Measurements from ENCODE around the gene JMJD7.

JMJD7 gene

DNA sequence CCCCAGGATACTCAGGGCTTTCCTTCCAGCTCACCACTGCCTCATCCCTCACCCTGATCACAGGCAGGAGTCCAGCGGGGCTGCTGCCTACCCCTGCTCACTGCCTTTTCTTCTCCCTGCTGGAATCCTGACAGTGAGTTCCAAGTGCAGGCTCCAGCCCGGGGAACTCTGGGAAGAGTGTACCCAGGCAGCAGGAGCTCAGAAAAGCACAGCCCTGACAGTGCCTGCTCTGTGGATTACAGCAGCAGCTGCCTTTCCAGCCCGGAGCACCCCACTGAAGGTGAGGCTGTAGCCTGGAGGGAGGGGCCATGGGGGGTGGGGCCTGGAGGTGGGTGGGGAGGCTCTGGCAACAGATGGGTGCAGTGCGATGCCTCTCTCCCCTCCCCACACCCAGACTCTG is 6.1 kb upstream of the JMJD7 start:
- H4K20me1 ChIP-seq (ENCODE audit: control insufficient read depth, insufficient read depth, low read depth, low read length) = no peaks in the 10 kb centered on the region
- H3K27me3 ChIP-seq (ENCODE audit: control insufficient read depth, low read length) = no peaks in the 10 kb centered on the region
- H3K9me2 ChIP-seq (replicated peaks; ENCODE audit: control insufficient read depth, low read length) = no peaks in the 10 kb centered on the region
- no peaks in the 10 kb centered on the region for H3K36me3 ChIP-seq (ENCODE audit: control insufficient read depth, low read length)
- H3K4me2 ChIP-seq (ENCODE audit: low read length) = no peak overlapping the region
- no peaks in the 10 kb centered on the region for H3K79me2 ChIP-seq (ENCODE audit: control insufficient read depth, low read length)
- H3K9me3 ChIP-seq (ENCODE audit: control insufficient read depth, insufficient read depth, low read length) = no peaks in the 10 kb centered on the region
- no peak overlapping the region for H3K27ac ChIP-seq (ENCODE audit: low read depth, low read length)
- TF ChIP-seq, protein P1, sequence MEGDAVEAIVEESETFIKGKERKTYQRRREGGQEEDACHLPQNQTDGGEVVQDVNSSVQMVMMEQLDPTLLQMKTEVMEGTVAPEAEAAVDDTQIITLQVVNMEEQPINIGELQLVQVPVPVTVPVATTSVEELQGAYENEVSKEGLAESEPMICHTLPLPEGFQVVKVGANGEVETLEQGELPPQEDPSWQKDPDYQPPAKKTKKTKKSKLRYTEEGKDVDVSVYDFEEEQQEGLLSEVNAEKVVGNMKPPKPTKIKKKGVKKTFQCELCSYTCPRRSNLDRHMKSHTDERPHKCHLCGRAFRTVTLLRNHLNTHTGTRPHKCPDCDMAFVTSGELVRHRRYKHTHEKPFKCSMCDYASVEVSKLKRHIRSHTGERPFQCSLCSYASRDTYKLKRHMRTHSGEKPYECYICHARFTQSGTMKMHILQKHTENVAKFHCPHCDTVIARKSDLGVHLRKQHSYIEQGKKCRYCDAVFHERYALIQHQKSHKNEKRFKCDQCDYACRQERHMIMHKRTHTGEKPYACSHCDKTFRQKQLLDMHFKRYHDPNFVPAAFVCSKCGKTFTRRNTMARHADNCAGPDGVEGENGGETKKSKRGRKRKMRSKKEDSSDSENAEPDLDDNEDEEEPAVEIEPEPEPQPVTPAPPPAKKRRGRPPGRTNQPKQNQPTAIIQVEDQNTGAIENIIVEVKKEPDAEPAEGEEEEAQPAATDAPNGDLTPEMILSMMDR (IDR thresholded peaks at IDR 0.05; ENCODE audit: low read depth, low read length, poor library complexity, severe bottlenecking) = no peak
- TF ChIP-seq EZH2phosphoT487 (IDR thresholded peaks at IDR 0.05; ENCODE audit: borderline replicate concordance, low read length) = no peak
- no peaks in the 10 kb centered on the region for H3K4me1 ChIP-seq (ENCODE audit: control insufficient read depth, low read length)
- no peak overlapping the region for H3K4me3 ChIP-seq (ENCODE audit: low read length)
- H3F3A ChIP-seq (ENCODE audit: control insufficient read depth, insufficient read depth) = no peaks in the 10 kb centered on the region

DNA sequence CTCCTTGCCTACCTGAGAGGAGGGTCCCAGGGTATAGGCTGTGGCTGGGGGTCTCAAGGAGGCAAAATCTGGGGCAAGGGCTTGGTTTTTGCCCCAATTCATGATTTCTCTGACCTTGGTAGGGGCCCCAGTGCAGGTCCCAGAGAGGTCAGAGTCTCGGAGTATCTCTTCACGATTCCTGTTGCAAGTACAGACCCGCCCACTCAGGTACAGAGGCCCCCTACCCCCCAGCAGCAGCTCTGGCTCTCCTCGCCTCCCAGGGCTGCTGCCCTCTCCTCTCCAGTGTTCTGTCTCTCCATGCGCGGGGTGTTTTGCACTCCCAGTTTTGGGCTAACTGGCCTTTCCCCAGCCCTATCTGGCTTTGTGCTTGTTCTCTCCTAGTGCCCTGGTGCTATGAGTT is 5.4 kb upstream of the JMJD7 start:
- no peaks in the 10 kb centered on the region for H3K9me2 ChIP-seq (replicated peaks; ENCODE audit: control insufficient read depth, low read length)
- H3K36me3 ChIP-seq (ENCODE audit: control insufficient read depth, low read length) = no peaks in the 10 kb centered on the region
- no peaks in the 10 kb centered on the region for H3K27me3 ChIP-seq (ENCODE audit: control insufficient read depth, low read length)
- no peaks in the 10 kb centered on the region for H3K79me2 ChIP-seq (ENCODE audit: control insufficient read depth, low read length)
- H3K27ac ChIP-seq (ENCODE audit: low read depth, low read length) = no peak overlapping the region
- peaks cover 4% of the 10 kb centered on the region for H3K4me1 ChIP-seq (ENCODE audit: control insufficient read depth, low read length)
- no peak overlapping the region for H3K4me3 ChIP-seq (ENCODE audit: low read length)
- no peaks in the 10 kb centered on the region for H3K9me3 ChIP-seq (ENCODE audit: control insufficient read depth, insufficient read depth, low read length)
- H3F3A ChIP-seq (ENCODE audit: control insufficient read depth, insufficient read depth) = no peaks in the 10 kb centered on the region
- H3K4me2 ChIP-seq (ENCODE audit: low read length) = no peak overlapping the region
- no peak for TF ChIP-seq EZH2phosphoT487 (IDR thresholded peaks at IDR 0.05; ENCODE audit: borderline replicate concordance, low read length)
- TF ChIP-seq, protein P1 (IDR thresholded peaks at IDR 0.05; ENCODE audit: low read depth, low read length, poor library complexity, severe bottlenecking) = no peak
- H4K20me1 ChIP-seq (ENCODE audit: control insufficient read depth, insufficient read depth, low read depth, low read length) = no peaks in the 10 kb centered on the region

DNA sequence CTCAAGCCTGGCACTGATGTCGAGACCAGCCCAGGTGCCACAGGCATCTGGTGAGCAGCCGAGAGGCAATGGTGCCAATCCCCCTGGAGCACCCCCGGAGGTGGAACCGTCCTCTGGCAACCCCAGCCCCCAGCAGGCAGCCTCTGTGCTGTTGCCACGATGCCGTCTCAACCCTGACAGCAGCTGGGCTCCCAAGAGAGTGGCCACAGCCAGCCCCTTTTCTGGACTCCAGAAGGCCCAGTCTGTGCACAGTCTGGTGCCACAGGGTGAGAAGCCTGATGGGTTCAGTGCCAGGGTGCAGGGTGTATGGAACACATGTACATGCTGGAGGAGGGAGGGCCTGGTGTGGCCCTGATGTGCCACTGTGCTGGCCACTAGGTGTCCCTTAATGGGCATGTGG is 4.9 kb upstream of the JMJD7 start:
- H3K9me3 ChIP-seq (ENCODE audit: control insufficient read depth, insufficient read depth, low read length) = no peaks in the 10 kb centered on the region
- no peaks in the 10 kb centered on the region for H3K79me2 ChIP-seq (ENCODE audit: control insufficient read depth, low read length)
- no peak overlapping the region for H3K4me2 ChIP-seq (ENCODE audit: low read length)
- H3K4me1 ChIP-seq (ENCODE audit: control insufficient read depth, low read length) = peaks cover 4% of the 10 kb centered on the region
- no peak overlapping the region for H3K4me3 ChIP-seq (ENCODE audit: low read length)
- TF ChIP-seq, protein P1 (IDR thresholded peaks at IDR 0.05; ENCODE audit: low read depth, low read length, poor library complexity, severe bottlenecking) = no peak
- no peak for TF ChIP-seq EZH2phosphoT487 (IDR thresholded peaks at IDR 0.05; ENCODE audit: borderline replicate concordance, low read length)
- H3K27ac ChIP-seq (ENCODE audit: low read depth, low read length) = no peak overlapping the region
- H3K9me2 ChIP-seq (replicated peaks; ENCODE audit: control insufficient read depth, low read length) = no peaks in the 10 kb centered on the region
- no peaks in the 10 kb centered on the region for H4K20me1 ChIP-seq (ENCODE audit: control insufficient read depth, insufficient read depth, low read depth, low read length)
- H3K36me3 ChIP-seq (ENCODE audit: control insufficient read depth, low read length) = no peaks in the 10 kb centered on the region
- H3F3A ChIP-seq (ENCODE audit: control insufficient read depth, insufficient read depth) = no peaks in the 10 kb centered on the region
- H3K27me3 ChIP-seq (ENCODE audit: control insufficient read depth, low read length) = no peaks in the 10 kb centered on the region

DNA sequence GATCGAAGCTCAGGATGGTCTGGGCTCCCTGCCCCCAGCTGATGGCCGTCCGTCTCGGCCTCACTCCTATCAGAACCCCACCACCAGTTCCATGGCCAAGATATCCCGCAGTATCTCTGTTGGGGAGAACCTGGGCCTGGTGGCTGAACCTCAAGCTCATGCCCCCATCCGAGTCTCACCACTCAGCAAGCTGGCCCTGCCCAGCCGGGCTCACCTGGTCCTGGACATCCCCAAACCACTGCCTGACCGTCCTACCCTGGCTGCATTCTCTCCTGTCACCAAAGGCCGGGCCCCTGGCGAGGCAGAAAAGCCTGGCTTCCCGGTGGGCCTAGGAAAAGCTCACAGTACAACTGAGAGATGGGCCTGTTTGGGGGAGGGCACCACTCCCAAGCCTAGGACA is 4.4 kb upstream of the JMJD7 start:
- H3K4me3 ChIP-seq (ENCODE audit: low read length) = no peak overlapping the region
- no peak overlapping the region for H3K27ac ChIP-seq (ENCODE audit: low read depth, low read length)
- peaks cover 5% of the 10 kb centered on the region for H3K4me1 ChIP-seq (ENCODE audit: control insufficient read depth, low read length)
- H3F3A ChIP-seq (ENCODE audit: control insufficient read depth, insufficient read depth) = no peaks in the 10 kb centered on the region
- H3K9me2 ChIP-seq (replicated peaks; ENCODE audit: control insufficient read depth, low read length) = no peaks in the 10 kb centered on the region
- no peak overlapping the region for H3K4me2 ChIP-seq (ENCODE audit: low read length)
- H3K79me2 ChIP-seq (ENCODE audit: control insufficient read depth, low read length) = no peaks in the 10 kb centered on the region
- TF ChIP-seq, protein P1 (IDR thresholded peaks at IDR 0.05; ENCODE audit: low read depth, low read length, poor library complexity, severe bottlenecking) = no peak
- no peaks in the 10 kb centered on the region for H3K36me3 ChIP-seq (ENCODE audit: control insufficient read depth, low read length)
- H4K20me1 ChIP-seq (ENCODE audit: control insufficient read depth, insufficient read depth, low read depth, low read length) = no peaks in the 10 kb centered on the region
- H3K9me3 ChIP-seq (ENCODE audit: control insufficient read depth, insufficient read depth, low read length) = no peaks in the 10 kb centered on the region
- H3K27me3 ChIP-seq (ENCODE audit: control insufficient read depth, low read length) = no peaks in the 10 kb centered on the region

Measured in DOHH2 (cell line).